Measurements from ENCODE around the gene GTF2F1.
"Not testable (repeated sequence)": the region's sequence is repeated elsewhere in the genome, so short reads cannot be mapped to it uniquely, and the experiment has no call there.

GTF2F1 gene

DNA sequence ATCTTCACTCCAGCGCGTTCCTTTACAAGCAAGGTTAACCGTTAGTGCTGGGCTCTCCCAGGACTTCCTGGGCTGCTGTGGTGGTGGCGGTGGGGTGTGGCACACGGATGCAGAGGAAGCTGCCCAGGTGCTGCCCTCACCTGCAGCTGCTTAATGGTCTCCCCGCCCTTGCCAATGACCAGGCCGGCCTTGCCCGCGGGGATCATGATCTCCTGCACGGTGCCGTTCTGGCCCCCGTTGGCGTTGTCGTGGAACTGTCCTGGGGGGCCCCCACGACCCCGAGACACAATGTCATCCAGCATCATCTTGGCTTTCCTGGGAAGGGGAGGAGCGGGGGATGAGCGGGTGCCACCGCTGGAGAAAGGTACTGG lies 25.6 kb upstream of the GTF2F1 start:
- H3K4me3 ChIP-seq (ENCODE audit: low read length) = no peak overlapping the region
- DNase-seq (ENCODE audit: low read depth, low spot score) = no peak

DNA sequence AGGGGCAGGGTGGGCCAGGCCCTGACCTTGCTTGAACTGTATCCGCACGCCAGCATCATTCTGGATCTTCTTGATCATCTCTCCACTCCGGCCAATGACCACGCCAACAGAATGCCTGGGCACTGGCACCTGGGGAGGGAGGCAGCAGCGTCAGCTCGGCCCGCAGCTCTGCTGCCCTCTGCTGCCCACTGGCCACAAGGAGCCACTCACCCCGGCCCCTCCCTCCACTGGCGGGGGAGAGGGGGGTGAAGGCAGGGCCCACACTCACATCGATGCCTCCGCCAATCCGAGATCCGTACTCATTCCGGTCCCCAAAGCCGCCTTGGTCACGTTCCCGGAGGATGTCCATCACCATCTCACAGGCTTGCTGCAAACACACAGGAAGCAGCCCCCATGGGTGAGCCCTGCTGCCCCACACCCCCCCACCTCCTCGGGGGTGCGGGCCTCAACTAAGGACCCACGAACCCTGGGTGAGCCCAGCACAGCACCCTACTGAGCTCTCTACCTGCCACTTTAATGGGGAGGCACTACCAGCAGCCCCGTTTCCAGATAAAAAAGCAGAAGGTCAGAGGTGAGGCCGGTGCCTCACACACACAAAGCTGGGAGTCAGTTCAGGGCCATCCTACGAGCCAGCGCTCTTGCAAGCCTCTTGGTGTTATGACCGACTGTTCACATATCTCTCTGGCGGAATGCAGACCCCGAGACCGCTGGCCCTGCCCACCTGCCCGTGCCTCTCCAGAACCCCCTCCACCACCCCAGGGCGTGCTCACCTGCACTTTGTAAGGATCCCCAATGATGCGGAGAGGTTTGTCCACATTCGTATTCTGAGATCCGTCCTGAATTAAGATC lies 25.0 kb upstream of the GTF2F1 start:
- no peak overlapping the region for H3K4me3 ChIP-seq (ENCODE audit: low read length)
- DNase-seq (ENCODE audit: low read depth, low spot score) = no peak

DNA sequence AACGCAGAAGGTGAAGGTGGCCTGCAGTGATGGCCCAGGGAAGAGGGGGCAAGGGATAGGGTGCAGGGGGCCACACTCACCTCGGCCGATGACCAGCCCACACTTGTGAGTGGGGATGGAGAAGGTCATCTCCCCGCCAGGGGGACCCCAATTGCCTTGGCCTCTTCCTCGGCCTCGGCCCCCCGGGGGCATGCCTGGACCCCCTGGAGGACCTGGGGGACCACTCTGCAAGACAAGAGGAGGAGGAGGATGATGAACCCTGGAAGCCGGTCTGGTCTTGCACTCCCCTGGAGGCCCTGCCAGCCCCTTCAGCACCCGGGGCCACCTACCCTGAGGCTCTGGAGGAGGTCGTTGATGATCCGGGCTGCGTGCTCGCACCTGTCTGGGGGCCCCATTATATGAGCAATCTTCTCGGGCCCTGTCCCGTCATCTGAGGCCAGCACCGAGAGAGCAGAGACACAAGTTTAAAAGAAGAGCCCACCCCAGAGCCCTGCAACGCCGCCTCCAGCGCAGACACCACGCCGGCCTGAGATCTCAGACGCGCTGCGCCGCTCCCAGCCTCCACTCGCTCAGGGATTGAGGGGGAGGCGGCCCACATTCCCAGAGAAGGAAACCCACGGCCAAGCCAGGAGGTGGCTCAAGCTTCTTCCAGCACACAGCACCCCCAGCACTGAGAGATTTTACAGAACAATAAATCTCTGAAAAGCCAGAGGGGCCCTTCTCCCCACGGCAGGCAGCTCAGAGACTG lies 23.9 kb upstream of the GTF2F1 start:
- no peak for DNase-seq (ENCODE audit: low read depth, low spot score)
- H3K4me3 ChIP-seq (ENCODE audit: low read length) = no peak overlapping the region

DNA sequence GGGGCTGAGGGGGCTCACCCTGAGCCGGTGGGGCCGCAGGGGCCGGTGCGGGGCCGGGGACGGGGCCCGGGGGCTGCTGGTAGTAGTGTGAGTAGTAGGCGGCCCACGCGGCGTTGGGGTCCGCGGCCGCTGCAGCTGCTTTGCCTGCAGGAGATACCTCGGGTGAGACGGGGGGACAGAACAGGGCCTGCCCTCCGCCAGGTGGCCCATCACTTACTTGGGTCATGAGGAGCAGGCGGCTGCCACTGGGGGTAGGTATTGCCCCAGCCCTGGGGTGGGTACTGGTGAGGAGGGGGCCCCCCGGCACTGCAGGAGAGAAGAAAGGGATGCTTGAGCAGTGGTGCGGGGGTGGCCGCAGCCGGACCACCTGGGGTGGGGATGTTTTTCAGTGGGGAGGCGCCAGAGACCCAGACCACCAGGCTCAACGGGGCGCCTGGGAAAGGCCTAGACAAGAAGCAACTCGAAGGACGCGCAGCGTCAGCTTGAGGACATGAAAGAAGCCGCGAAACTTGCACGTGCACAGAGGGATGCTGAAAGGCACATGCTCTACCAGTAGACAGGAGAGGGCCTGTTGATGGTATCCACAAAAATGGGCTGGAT lies 22.7 kb upstream of the GTF2F1 start:
- no peak overlapping the region for H3K4me3 ChIP-seq (ENCODE audit: low read length)
- DNase-seq (ENCODE audit: low read depth, low spot score) = no peak

DNA sequence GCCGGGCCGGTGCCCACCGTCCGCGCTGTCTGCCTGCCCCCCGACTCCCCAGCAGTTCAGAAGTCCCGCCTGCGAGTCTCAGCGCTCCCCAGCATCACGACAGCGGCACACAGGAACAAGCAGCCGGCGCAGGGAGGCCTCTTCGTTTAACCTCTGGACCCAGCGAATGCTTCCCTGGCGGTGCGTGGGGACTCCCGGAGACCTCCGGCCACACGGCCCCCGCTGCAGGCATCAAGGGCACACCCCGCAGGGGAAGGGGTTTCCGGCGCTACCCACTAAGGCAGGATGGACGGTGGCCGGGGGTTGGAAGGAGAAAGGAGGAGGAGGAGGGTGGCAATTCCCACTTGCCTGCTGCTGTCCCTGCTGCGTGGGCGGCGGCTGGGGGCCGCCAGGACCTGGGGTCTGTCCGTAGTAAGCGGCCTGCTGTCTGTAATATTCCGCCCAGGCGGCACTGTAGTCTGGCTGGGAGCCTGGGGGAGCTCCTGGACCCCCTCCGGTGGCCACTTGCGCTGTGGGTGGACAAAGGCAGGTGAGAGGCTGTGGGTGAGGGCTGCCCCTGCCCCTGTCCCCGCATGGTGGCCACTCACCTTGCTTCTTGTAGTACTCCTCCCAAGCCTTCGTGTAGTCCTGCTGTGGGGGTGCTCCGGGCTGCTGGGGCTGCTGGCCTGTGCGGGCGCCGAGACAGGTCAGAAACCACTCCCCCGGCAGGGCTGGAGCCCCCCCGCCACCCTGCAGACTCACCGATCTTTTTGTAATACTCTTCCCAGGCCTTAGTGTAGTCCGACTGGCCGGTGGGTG lies 22.0 kb upstream of the GTF2F1 start:
- DNase-seq (ENCODE audit: low read depth, low spot score) = no peak
- H3K4me3 ChIP-seq (ENCODE audit: low read length) = no peak overlapping the region

DNA sequence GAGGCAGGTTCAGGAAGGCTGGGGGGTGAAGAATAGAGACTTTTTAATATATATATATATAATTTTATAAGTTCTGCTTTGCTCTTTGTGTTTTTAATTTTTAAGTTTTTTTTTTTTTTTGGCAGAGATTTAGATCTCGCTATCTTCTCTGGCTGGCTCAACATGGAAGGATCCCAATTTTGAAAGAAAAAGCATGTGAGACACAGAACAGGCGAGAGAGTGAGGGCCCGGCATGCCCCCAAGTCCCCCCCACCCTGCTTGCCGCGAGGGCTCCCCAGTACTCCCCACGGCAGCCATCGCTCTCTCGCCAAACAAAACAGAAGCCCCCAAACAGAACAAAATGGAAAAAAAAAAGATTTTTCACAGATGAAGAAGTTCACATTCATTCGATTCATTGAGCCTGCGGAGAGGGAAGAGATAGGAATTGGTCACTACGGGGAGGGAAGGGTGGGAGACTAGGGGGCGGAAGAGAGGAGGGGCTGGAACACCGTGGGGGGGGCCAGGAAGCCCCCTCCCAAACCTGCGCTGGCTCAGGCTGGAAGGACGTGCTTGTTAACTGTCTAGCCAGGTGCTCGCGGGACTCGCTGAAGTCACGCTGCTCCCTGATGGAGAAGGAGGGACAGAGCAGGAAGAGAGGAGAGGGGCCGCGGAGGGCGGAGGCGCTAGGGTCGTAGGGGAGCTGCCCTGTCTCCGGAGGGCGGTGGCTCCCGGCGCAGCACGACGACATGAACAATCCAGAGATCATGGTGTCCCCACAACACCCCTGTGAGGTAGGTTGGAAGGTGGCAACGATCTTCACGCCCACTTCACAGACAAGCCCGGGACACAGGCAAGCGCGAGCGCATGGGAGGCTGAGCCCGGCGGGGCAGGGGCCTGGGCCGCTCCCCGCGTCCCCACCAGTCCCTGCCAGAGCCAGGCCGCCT lies 21.0 kb upstream of the GTF2F1 start:
- no peak for DNase-seq (ENCODE audit: low read depth, low spot score)
- H3K4me3 ChIP-seq (ENCODE audit: low read length) = no peak overlapping the region

DNA sequence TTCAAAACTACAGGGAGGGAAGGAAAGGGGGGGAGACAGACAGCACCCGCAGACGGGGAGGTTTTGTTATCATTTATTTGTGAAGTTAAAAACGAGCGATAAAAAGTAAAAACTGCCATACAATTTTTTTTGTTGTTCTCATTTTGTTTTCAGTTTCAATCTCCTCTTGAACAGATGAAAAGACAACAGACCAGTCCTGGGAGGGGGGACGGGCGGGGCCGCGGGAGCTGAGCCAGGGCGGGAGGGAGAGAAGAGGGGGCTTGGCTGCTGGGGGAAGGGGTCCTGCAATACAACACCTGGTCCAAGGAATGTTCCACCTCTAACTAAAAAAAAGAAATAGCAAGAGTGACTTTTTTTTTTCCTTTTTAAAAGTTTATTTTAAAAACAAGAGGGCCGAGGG lies 20.3 kb upstream of the GTF2F1 start:
- H3K4me3 ChIP-seq (ENCODE audit: low read length) = no peak overlapping the region
- DNase-seq (ENCODE audit: low read depth, low spot score) = no peak

DNA sequence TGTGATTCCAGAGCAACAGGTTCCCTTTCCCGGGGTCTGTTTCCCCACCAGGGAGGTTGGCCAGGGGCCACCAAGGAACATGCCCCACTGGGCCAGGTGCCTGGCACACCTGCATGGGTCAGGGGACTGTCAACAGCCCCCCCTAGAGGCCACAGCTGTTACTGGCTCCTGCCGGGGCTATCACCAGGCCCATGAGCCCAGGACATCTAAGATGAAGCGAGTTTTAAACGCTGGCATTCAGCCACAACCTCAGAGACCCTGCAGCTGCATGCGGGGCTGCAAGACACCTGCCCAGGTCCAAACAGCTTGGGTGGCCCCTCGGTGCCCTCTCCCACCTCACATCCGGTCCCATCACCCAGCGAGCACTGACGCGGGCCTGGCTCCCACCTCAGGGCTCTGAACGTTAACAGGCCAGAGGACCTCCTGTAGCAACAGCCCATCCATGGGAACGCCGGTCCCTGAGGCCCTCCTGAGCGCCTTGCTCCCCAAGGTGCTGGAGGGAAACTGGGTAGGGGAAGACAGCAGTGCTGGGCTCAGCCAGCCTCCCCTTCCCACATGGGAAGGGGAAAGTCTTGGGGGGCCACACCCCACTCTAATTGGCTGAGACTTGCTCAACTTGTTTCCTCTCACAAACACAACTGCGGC lies 19.6 kb upstream of the GTF2F1 start:
- H3K4me3 ChIP-seq (ENCODE audit: low read length) = no peak overlapping the region
- no peak for DNase-seq (ENCODE audit: low read depth, low spot score)

DNA sequence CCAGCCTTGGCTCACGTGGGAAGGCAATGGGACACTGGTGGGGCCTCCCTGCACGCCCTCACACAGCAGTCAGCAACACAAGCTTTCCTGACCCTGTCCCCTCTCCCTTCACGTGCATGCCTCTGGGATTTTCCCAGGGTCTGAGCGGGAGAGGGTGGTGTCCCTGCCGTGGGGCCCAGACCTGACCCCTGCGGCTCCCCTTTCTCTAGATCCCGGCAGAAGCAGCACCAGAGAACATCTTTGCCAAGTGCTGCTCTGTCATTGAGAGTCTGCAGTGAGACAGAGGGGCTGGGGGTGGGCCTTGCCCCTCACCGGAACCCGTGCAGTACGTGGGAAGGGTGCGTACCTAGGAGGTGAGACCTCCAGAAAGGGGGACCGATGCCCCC lies 19.1 kb upstream of the GTF2F1 start:
- H3K4me3 ChIP-seq (ENCODE audit: low read length) = no peak overlapping the region
- no peak for DNase-seq (ENCODE audit: low read depth, low spot score)

DNA sequence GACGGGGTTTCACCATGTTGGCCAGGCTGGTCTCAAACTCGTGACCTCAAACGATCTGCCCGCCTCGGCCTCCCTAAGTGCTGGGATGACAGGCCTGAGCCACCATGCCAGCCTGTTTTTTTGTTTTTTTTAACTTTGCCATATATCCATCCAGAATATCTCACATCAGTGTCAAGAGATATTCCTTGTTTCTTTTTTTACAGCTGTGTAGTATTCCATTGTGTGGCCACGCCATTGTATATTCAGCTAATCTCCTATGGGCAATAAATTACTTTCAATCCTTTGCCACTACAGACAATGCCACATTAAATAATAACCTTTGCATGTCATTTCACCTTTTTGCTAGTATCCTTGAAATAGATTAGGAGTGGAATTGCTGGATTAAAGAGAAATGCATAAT lies 16.4 kb upstream of the GTF2F1 start:
- DNase-seq (ENCODE audit: low read depth, low spot score) = no peak
- no peak overlapping the region for H3K4me3 ChIP-seq (ENCODE audit: low read length)

DNA sequence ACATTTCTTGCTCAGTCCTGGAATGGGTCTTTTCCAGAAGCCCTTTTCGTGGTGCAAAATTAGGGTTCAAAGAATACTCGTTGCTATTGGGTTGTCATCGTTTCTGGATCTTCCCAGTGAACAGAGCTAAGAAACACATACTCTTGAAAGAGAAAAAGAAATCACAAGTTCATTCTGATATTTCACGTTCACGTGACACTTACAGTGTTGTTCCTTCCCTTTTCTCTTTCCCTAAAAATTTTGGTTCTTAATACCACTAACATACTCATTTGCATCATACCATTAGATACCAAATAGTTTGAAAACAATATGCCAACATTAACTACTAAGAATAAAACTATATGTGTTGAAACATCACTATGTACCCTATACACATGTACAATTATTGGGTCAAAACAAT lies 13.4 kb upstream of the GTF2F1 start:
- no peak overlapping the region for H3K4me3 ChIP-seq (ENCODE audit: low read length)
- no peak for DNase-seq (ENCODE audit: low read depth, low spot score)

DNA sequence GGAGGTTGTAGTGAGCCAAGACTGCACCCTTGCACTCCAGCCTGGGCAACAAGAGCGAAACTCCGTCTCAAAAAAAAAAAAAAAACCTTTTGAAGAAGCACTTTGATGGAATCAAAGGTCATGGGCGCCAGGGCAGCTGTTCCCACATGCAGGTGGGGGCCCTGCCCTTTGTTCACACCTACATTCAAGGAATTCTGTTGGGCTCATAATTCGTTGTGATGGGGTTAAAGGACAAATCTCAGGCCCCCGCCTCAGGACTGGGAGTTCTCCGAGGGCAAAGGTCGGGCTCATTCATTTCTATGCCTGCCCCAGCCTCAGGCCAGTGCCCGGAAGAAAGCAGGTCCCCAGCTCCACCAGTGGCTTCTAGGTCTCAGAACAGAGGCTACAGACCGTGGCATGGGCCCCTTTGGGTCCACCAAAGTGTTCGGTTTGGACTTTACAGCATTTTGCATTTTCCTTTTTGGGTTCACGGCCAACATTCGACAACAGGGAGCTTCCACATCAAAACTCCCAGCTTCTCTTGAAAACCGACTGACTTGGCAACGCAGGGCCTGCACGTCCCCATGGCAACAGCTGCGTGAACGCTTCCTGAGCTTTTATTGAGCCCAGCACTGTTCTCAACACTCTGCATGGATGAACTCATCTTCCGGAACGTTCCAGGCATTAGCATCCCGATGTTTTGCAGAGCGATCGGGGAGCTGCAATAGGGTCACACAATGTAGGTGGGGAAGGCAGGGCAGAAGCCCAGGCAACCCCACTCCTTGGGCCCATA lies 10.1 kb upstream of the GTF2F1 start:
- no peak for DNase-seq (ENCODE audit: low read depth, low spot score)
- no peak overlapping the region for H3K4me3 ChIP-seq (ENCODE audit: low read length)

DNA sequence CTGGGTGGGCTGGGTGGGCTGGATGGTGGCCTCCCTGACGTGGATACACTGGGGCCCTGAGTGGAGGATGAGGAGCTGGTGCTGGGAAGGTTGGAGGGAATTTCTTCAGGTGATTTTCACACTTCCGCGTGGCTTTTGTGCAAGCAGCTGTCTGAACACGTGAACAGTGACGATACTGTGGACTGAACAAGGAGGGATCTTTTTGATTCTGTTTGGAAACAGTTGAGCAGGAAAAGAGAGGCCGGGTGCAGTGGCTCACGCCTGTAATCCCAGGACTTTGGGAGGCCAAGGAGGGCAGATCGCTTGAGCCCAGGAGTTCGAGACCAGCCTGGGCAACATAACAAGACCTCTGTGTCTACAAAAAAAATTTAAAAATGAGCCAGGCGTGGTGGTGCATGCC lies 9.1 kb upstream of the GTF2F1 start:
- no peak for DNase-seq (ENCODE audit: low read depth, low spot score)
- H3K4me3 ChIP-seq (ENCODE audit: low read length) = no peak overlapping the region

DNA sequence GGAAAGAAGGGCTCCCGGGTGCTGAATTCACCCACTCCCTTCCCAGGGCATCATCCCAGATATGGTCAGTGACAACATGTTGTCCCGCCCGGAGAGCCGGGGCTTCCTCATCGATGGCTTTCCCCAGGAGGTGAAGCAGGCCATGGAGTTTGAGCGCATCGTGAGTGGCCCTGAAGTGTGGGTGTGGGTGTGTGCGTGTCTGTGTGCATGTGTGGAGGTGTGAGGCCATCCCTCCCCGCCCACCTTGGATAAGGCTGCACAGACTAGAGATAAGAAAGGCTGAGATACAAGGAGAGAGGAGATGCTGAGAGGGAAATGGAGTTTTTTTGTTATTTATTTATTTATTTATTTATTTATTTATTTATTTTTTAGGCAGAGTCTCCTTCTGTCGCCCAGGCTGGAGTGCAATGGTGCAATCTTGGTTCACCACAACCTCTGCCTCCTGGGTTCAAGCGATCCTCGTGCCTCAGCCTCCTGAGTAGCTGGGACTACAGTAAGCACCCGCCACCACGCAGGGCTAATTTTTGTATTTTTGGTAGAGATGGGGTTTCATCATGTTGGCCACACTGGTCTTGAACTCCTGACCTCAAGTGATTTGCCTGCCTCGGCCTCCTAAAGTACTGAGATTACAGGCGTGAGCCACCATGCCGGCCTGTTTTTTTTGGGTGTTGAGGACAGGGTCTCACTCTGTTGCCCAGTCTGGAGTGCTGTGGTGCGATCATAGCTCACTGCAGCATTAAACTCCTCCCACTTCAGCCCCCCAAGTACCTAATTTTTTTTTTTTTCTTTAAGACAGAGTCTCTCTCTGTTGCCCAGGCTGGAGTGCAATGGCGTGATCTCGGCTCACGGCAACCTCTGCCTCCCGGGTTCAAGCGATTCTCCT lies 7.3 kb upstream of the GTF2F1 start:
- DNase-seq (ENCODE audit: low read depth, low spot score); H3K4me3 ChIP-seq (ENCODE audit: low read length): not testable (repeated sequence)

DNA sequence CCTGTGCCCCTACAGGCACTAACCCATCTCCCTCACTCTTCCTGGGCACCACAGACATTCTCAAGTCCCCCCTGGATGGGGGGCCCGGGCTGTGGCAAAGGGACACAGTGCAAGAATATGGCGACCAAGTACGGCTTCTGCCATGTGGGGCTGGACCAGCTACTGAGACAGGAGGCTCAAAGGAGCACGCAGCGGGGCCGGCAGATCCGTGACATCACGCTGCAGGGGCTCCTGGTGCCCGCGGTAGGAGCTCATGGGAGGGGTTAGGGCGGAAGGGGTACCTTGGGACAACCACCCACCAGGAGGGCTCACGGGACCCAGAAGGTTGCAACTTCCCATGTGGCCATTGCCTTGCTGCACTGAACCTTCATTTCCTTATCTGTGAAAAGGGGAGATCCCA lies 3.3 kb upstream of the GTF2F1 start:
- no peak for DNase-seq (ENCODE audit: low read depth, low spot score)
- H3K4me3 ChIP-seq (ENCODE audit: low read length) = no peak overlapping the region

DNA sequence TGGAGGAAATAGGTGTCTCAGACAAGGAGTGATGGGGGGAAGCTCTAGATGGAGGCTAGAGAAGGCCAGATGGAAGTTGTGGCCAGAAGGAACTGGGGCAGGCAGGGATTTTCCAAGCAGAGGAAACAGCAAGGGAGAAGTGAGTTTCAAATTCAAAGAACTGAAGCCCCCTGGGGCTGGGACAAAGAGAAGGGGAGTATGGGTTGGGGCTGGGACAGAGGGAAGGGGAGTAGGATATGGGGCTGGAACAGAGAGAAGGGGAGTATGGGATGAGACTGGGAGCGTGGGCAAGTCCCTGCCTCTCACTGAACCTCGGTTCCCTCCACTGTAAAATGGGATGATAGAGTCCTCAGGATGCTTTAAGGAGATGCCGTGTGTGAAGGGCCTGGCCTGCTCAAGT lies 1.9 kb upstream of the GTF2F1 start:
- H3K4me3 ChIP-seq (ENCODE audit: low read length) = no peak overlapping the region
- DNase-seq (ENCODE audit: low read depth, low spot score) = no peak
